Heart left ventricle (tissue), 13 donors: ENCODE measurements around the gene DBH.

ENCODE experiments used
- POLR2A ChIP-seq, 2 donors: fragments of 450-650 bp; IDR thresholded peaks; one replicate each; pipeline ENCODE4 v1.6.1; 2017; ENCODE audit warnings: antibody characterized with exemption in 2 of 2, mild to moderate bottlenecking in 2 of 2, moderate library complexity in 2 of 2
- TF ChIP-seq, protein P1 (sequence below), 12 donors: fragments of 200-600 bp; sonication (generic) in 4 of 12; IDR thresholded peaks; one replicate each; pipeline versions ENCODE4 v1.5.0 to v1.8.0; 2018 to 2022; ENCODE audit warnings: antibody characterized with exemption in 12 of 12, mild to moderate bottlenecking in 5 of 12
- donor health status: ischemic (EF 13 %, LVEDD 7.1; RV severe dilation, severe dysfunction).
- donor health status: DM: no; HTN: yes; CAD: no.
- donor health status: DM: no; HTN: no; CAD: no.
- donor health status: ischemic (EF 25% LVEDD 6.9; RV normal size, moderate dysfunction).
- donor health status: ischemic (EF 25% LVEDD 5.7; RV mildly dilated, moderate dysfunction).
- donor health status: ischemic (EF 35%, LVEDD 5.7; RV mildly dilated, moderate dysfunction).
- donor health status: nonischemic (EF 11% LVEDD 7.7; RV severe dilation, severe dysfunction).
- donor health status: DM: yes; HTN: yes; CAD: no.
- donor health status: PGD.
- donor health status: ischemic (EF 29% LVEDD 5.4; RV normal size, mild dysfunction).
- donor health status: nonischemic (EF 23%, LVEDD 6.1; RV moderate dilation, normal function).

DNA sequence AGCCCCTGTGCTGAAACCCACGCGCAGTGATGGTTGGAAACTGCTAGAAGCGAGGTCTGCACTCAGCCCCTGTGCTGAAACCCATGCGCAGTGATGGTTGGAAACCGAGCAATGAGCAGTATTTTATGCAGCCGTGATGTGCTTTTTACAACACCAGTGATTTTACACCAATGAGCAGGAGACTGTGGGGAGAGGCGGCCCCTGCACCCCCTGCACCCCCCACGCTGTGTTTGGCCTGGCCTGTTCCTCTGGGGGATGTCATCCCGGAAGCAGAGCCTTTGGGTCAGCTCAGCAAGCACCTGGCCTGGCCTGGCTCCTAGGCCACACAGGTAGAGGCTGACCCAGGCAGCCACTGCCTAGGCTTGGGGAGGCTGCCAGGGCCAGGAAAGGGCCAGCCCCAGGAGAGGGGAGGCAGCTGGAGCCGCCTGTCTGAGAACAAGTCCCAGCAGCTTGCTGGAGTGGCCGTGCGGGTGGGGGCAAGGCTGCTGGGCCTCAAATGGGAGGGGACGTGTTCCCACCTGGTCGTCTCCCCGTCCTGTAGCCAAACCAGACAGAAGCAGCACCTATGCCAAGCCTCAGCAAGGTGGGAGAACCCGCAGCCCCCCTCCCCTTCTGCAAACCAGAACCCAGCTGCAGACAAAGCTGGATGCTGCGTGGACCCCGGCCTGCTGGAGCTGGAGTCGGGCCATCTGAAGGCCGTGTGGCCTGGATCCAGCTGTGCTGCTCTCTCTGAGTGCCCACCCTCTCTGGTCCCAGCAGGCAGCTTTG lies 46.8 kb downstream of the DBH start:
- TF ChIP-seq POLR2A (IDR thresholded peaks at IDR 0.05): no peak
- TF ChIP-seq, protein P1, sequence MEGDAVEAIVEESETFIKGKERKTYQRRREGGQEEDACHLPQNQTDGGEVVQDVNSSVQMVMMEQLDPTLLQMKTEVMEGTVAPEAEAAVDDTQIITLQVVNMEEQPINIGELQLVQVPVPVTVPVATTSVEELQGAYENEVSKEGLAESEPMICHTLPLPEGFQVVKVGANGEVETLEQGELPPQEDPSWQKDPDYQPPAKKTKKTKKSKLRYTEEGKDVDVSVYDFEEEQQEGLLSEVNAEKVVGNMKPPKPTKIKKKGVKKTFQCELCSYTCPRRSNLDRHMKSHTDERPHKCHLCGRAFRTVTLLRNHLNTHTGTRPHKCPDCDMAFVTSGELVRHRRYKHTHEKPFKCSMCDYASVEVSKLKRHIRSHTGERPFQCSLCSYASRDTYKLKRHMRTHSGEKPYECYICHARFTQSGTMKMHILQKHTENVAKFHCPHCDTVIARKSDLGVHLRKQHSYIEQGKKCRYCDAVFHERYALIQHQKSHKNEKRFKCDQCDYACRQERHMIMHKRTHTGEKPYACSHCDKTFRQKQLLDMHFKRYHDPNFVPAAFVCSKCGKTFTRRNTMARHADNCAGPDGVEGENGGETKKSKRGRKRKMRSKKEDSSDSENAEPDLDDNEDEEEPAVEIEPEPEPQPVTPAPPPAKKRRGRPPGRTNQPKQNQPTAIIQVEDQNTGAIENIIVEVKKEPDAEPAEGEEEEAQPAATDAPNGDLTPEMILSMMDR (IDR thresholded peaks at IDR 0.05): no peak
